WTC11 (cell line): ENCODE measurements around the gene TMEM243. TPM values are rescaled to one million over a fixed set of nuclear protein-coding genes. Genes with fewer than 3 reads are reported as not detected.

Experiments used
- ATAC-seq: fragments of 200-7000 bp; cut with Tn5 transposase; 2 replicates; pipeline ENCODE4 v1.10.0; 2021; ENCODE audit warnings: mild to moderate bottlenecking, moderate library complexity
- CTCF ChIA-PET: fragments of 300-600 bp; sonication (Branson Sonifier 250); formaldehyde crosslinking; loops from one replicate; lab custom pipeline; 2021; ENCODE audit warnings: antibody characterized with exemption; lab: Charles Lee
- POLR2A ChIA-PET: fragments of 350-600 bp; sonication (Branson Sonifier 250); formaldehyde crosslinking; loops from one replicate; lab custom pipeline; 2021; ENCODE audit warnings: antibody characterized with exemption; lab: Charles Lee
- DNase-seq: peaks from one replicate; pipeline ENCODE4 v3.0.0; 2021; ENCODE audit warnings: low spot score
- H3K27ac Mint-ChIP-seq: 2 replicates; pipeline ENCODE4 v1.8.0; 2021; ENCODE audit warnings: mixed read lengths
- H3K27me3 Mint-ChIP-seq: 2 replicates; pipeline ENCODE4 v1.8.0; 2021; ENCODE audit warnings: low read depth, mild to moderate bottlenecking, moderate library complexity, mixed read lengths
- H3K36me3 Mint-ChIP-seq: 2 replicates; pipeline ENCODE4 v1.8.0; 2021; ENCODE audit warnings: mixed read lengths
- H3K4me1 Mint-ChIP-seq: 2 replicates; pipeline ENCODE4 v1.8.0; 2022; ENCODE audit warnings: mixed read lengths
- H3K4me3 Mint-ChIP-seq: 2 replicates; pipeline ENCODE4 v1.8.0; 2021; ENCODE audit warnings: mild to moderate bottlenecking, moderate library complexity, mixed read lengths
- H3K9me3 Mint-ChIP-seq: 2 replicates; pipeline ENCODE4 v1.8.0; 2021; ENCODE audit warnings: mixed read lengths
- ARID4B ChIP-seq: sonication (generic); formaldehyde crosslinking; IDR thresholded peaks from 2 replicates; pipeline ENCODE4 v1.8.0; 2023; ENCODE audit warnings: missing genetic modification reagents, mild to moderate bottlenecking, borderline replicate concordance
- ELF4 ChIP-seq: sonication (generic); formaldehyde crosslinking; IDR thresholded peaks from 2 replicates; pipeline ENCODE4 v1.8.1; 2022; ENCODE audit warnings: low read depth, mild to moderate bottlenecking, moderate library complexity, missing genetic modification reagents
- ERG ChIP-seq: fragments of 250-450 bp; sonication (Bioruptor Pico); IDR thresholded peaks from 2 replicates; pipeline ENCODE4 v1.8.0; 2021; ENCODE audit warnings: mild to moderate bottlenecking
- ESRRA ChIP-seq: sonication (generic); formaldehyde crosslinking; IDR thresholded peaks from 2 replicates; pipeline ENCODE4 v1.8.1; 2022; ENCODE audit warnings: mild to moderate bottlenecking, missing genetic modification reagents, borderline replicate concordance
- FOXP1 ChIP-seq: sonication (generic); formaldehyde crosslinking; IDR thresholded peaks from 2 replicates; pipeline ENCODE4 v1.8.0; 2022; ENCODE audit warnings: missing genetic modification reagents, mild to moderate bottlenecking, moderate library complexity, borderline replicate concordance
- HMGXB4 ChIP-seq: sonication (generic); formaldehyde crosslinking; IDR thresholded peaks from 2 replicates; pipeline ENCODE4 v1.8.1; 2023; ENCODE audit warnings: mild to moderate bottlenecking, moderate library complexity, missing genetic modification reagents
- MAX ChIP-seq: sonication (generic); formaldehyde crosslinking; IDR thresholded peaks from 2 replicates; pipeline ENCODE4 v1.8.0; 2022; ENCODE audit warnings: mild to moderate bottlenecking, missing genetic modification reagents
- MLX ChIP-seq: sonication (generic); formaldehyde crosslinking; IDR thresholded peaks from 2 replicates; pipeline ENCODE4 v1.8.1; 2023; ENCODE audit warnings: mild to moderate bottlenecking, missing genetic modification reagents, moderate library complexity
- MXD4 ChIP-seq: fragments of 250-450 bp; sonication (Bioruptor Pico); IDR thresholded peaks from 2 replicates; pipeline ENCODE4 v1.8.0; 2021; ENCODE audit warnings: mild to moderate bottlenecking, moderate library complexity, borderline replicate concordance
- NFATC4 ChIP-seq: fragments of 250-450 bp; sonication (Bioruptor Pico); IDR thresholded peaks from 2 replicates; pipeline ENCODE4 v1.9.0; 2021; ENCODE audit warnings: mild to moderate bottlenecking
- NR3C1 ChIP-seq: sonication (generic); formaldehyde crosslinking; conservative IDR thresholded peaks from 2 replicates; pipeline ENCODE4 v1.8.1; 2023; ENCODE audit warnings: low read depth, mild to moderate bottlenecking, missing genetic modification reagents
- OVOL2 ChIP-seq: fragments of 250-450 bp; sonication (Bioruptor Pico); IDR thresholded peaks from 2 replicates; pipeline ENCODE4 v1.9.0; 2021; ENCODE audit warnings: mild to moderate bottlenecking, borderline replicate concordance
- PRDM15 ChIP-seq: sonication (generic); formaldehyde crosslinking; IDR thresholded peaks from 2 replicates; pipeline ENCODE4 v1.8.0; 2022; ENCODE audit warnings: missing genetic modification reagents
- TCF7 ChIP-seq: sonication (generic); formaldehyde crosslinking; IDR thresholded peaks from 2 replicates; pipeline ENCODE4 v1.8.0; 2022; ENCODE audit warnings: mild to moderate bottlenecking, low read depth, missing genetic modification reagents, moderate library complexity
- ZNF396 ChIP-seq: fragments of 250-450 bp; sonication (Bioruptor Pico); IDR thresholded peaks from 2 replicates; pipeline ENCODE4 v1.8.0; 2021; ENCODE audit warnings: mild to moderate bottlenecking, moderate library complexity, borderline replicate concordance
- ZNF423 ChIP-seq: fragments of 250-450 bp; sonication (Bioruptor Pico); IDR thresholded peaks from 2 replicates; pipeline ENCODE4 v2.1.2; 2022; ENCODE audit warnings: mild to moderate bottlenecking, moderate library complexity
- total RNA-seq: library from RNA; stranded (reverse); gene quantifications from 3 replicates; pipeline ENCODE4 v1.2.3, GENCODE V29; 2021

The TMEM243 gene
- total RNA-seq, 1 experiment from 2014 or later, result 29.0 TPM

GRCh38 chr7:87152112-87152896, 67.2 kb downstream of the TMEM243 start, which contains the start of gene DMTF1 (continued):
- TF ChIP-seq FOXP1 (CRISPR knock-in tag) (peak; percentile 82), ARID4B (CRISPR knock-in tag) (peak; percentile 63; the same call in 1 of the 2 replicates), TCF7 (no peak)
- TF ChIP-seq, all 79 proteins: peak for 26

- peaks cover 45% of the 10 kb centered on the region for H3K4me1 Mint-ChIP-seq
- TF ChIP-seq ERG (CRISPR knock-in tag) (no peak), MAX (CRISPR knock-in tag) (no peak), ELF4 (CRISPR knock-in tag) (no peak), OVOL2 (CRISPR knock-in tag) (no peak), MLX (CRISPR knock-in tag) (no peak)
- DNase-seq (no peak), ATAC-seq (peak; percentile 38)
- peaks cover 10% of the 10 kb centered on the region for H3K36me3 Mint-ChIP-seq
- H3K27ac Mint-ChIP-seq, result peak overlapping the region; percentile 99
- ChIA-PET CTCF (interaction anchor here (0.8 to 1.4 kb wide), 5 partner anchors 68 to 1018 kb away, joined by 3 to 10 read pairs (median 4); partner anchors contain the start of genes ELAPOR2 and TMEM243), POLR2A (interaction anchor here (0.6 to 2.1 kb wide), 13 partner anchors 11 to 524 kb away, joined by 3 to 24 read pairs (median 4); partner anchors contain the start of genes ELAPOR2 and TMEM243)
- peak overlapping the region; percentile 94 for H3K4me3 Mint-ChIP-seq
- no peaks in the 10 kb centered on the region for H3K27me3 Mint-ChIP-seq
- H3K9me3 Mint-ChIP-seq, result no peaks in the 10 kb centered on the region
Observed at GRCh38 chr7:87151729-87152111, 67.8 kb downstream of the TMEM243 start.

- Mint-ChIP-seq H3K27ac (peak overlapping the region; percentile 99), H3K27me3 (no peaks in the 10 kb centered on the region), H3K36me3 (peaks cover 10% of the 10 kb centered on the region), H3K9me3 (no peaks in the 10 kb centered on the region), H3K4me1 (peaks cover 41% of the 10 kb centered on the region), H3K4me3 (peak overlapping the region; percentile 94)
- CTCF ChIA-PET, result no interaction called here
- no peak for ATAC-seq
- no peak for DNase-seq
- POLR2A ChIA-PET, result interaction anchor here (1.0 to 2.1 kb wide), 3 partner anchors 11 to 69 kb away, joined by 3 to 24 read pairs (median 6); partner anchors contain the start of gene TMEM243
- TF ChIP-seq NFATC4 (CRISPR knock-in tag), result no peak
- TF ChIP-seq ESRRA, result no peak
- TF ChIP-seq PRDM15, result no peak
- TF ChIP-seq ZNF396 (CRISPR knock-in tag), result no peak
- TF ChIP-seq HMGXB4 (CRISPR knock-in tag), result no peak
- no peak for TF ChIP-seq ZNF423 (CRISPR knock-in tag)
- TF ChIP-seq MXD4 (CRISPR knock-in tag), result no peak
- no peak for TF ChIP-seq ERG (CRISPR knock-in tag)
- no peak for TF ChIP-seq NR3C1 (CRISPR knock-in tag)
Observed at GRCh38 chr7:87151002-87151728, 68.4 kb downstream of the TMEM243 start.
